H1 (cell line): Measurements from ENCODE around the gene LPO. TPM values are rescaled to one million over a fixed set of nuclear protein-coding genes. Genes with fewer than 3 reads are reported as not detected.

ENCODE experiments used
- CTCF ChIA-PET: fragments of 300-600 bp; sonication (Branson Sonifier 250); formaldehyde crosslinking; loops from one replicate; lab custom pipeline; 2021; ENCODE audit not compliant: partially characterized antibody; lab: Charles Lee
- POLR2A ChIA-PET: fragments of 300-600 bp; sonication (Branson Sonifier 250); formaldehyde crosslinking; loops from one replicate; lab custom pipeline; 2021; ENCODE audit warnings: inconsistent platforms; ENCODE audit not compliant: partially characterized antibody; lab: Charles Lee
- DNase-seq, 2 experiments: peaks; one replicate each; pipeline versions ENCODE4 v3.0.0 to v3.0.0-alpha.2; 2010 to 2022; ENCODE audit warnings: low spot score in 2 of 2, low read depth in 1 of 2, mixed read lengths in 1 of 2
- FAIRE-seq: peaks from 2 replicates; lab custom pipeline; 2011; peaks lifted over from hg19 to GRCh38; lab: Jason Lieb, UNC
- H2AFZ ChIP-seq: 2 replicates; pipeline ENCODE4 v1.8.1; 2012; ENCODE audit warnings: low read length, inconsistent platforms
- H2AK5ac ChIP-seq: 2 replicates; pipeline ENCODE4 v1.6.1; 2013; ENCODE audit warnings: low read depth, low read length
- H2BK120ac ChIP-seq: replicated peaks from 2 replicates; pipeline ENCODE3; 2013; ENCODE audit warnings: low read depth, low read length, inconsistent platforms
- H2BK12ac ChIP-seq: 2 replicates; pipeline ENCODE4 v1.6.1; 2013; ENCODE audit warnings: low read depth, low read length
- H2BK15ac ChIP-seq: 2 replicates; pipeline ENCODE4 v1.6.1; 2013; ENCODE audit warnings: low read length
- H2BK20ac ChIP-seq: 2 replicates; pipeline ENCODE4 v1.6.1; 2013; ENCODE audit warnings: low read length
- H2BK5ac ChIP-seq: 2 replicates; pipeline ENCODE4 v1.6.1; 2013; ENCODE audit warnings: low read depth, low read length
- H3K14ac ChIP-seq: 2 replicates; pipeline ENCODE4 v1.6.1; 2013; ENCODE audit warnings: inconsistent platforms; ENCODE audit not compliant: insufficient read length
- H3K18ac ChIP-seq: 2 replicates; pipeline ENCODE4 v1.6.1; 2013; ENCODE audit warnings: low read length; ENCODE audit errors: extremely low read depth
- H3K23ac ChIP-seq: 2 replicates; pipeline ENCODE4 v1.6.1; 2013; ENCODE audit warnings: inconsistent platforms; ENCODE audit not compliant: insufficient read length
- H3K23me2 ChIP-seq: 2 replicates; pipeline ENCODE4 v1.6.1; 2013; ENCODE audit warnings: low read depth, low read length
- H3K27ac ChIP-seq: 2 replicates; pipeline ENCODE4 v1.6.1; 2011; ENCODE audit warnings: low read depth, low read length, inconsistent platforms
- H3K27me3 ChIP-seq, 4 experiments: replicated peaks in 1 of 4; 1 replicate in 1 of 4; 2 replicates in 3 of 4; pipeline versions ENCODE4 v1.6.1 to v1.8.1; 2011 to 2013; ENCODE audit warnings: low read length in 3 of 4, mild to moderate bottlenecking in 3 of 4, inconsistent platforms in 2 of 4, mixed read lengths in 2 of 4, moderate library complexity in 1 of 4; ENCODE audit not compliant: control insufficient read depth in 3 of 4, insufficient read depth in 3 of 4; ENCODE audit errors: extremely low read depth in 1 of 4
- H3K36me3 ChIP-seq, 4 experiments: 2 replicates each; pipeline versions ENCODE4 v1.6.1 to v1.8.1; 2011 to 2013; ENCODE audit warnings: mild to moderate bottlenecking in 4 of 4, low read length in 3 of 4, moderate library complexity in 2 of 4, control low read depth in 1 of 4, inconsistent platforms in 1 of 4; ENCODE audit not compliant: insufficient read depth in 4 of 4, control insufficient read depth in 2 of 4
- H3K4ac ChIP-seq: replicated peaks from 2 replicates; pipeline ENCODE3; 2013; ENCODE audit warnings: low read length, low read depth, mixed read lengths, inconsistent platforms; ENCODE audit not compliant: insufficient read length
- H3K4me1 ChIP-seq, 4 experiments: replicated peaks in 1 of 4; 1 replicate in 1 of 4; 2 replicates in 3 of 4; pipeline versions ENCODE4 v1.6.1 to v1.8.1; 2011 to 2013; ENCODE audit warnings: low read length in 3 of 4, inconsistent platforms in 2 of 4, mixed read lengths in 1 of 4; ENCODE audit not compliant: insufficient read depth in 4 of 4, control insufficient read depth in 3 of 4
- H3K4me2 ChIP-seq, 2 experiments: 2 replicates each; pipeline versions ENCODE4 v1.6.1 to v1.8.1; 2011 to 2013; ENCODE audit warnings: low read depth in 2 of 2, low read length in 2 of 2, control low read depth in 1 of 2, inconsistent platforms in 1 of 2, mild to moderate bottlenecking in 1 of 2; ENCODE audit not compliant: insufficient read depth in 1 of 2
- H3K4me3 ChIP-seq, 4 experiments: fragments of 200-600, 300-600 bp in 1 of 4; sonication (generic), shearing (Covaris generic), sonication (Bioruptor Twin) in 1 of 4; 2 replicates each; pipeline versions ENCODE4 v1.5.1 to v1.8.1; 2011 to 2016; ENCODE audit warnings: low read length in 4 of 4, low read depth in 3 of 4, control low read depth in 2 of 4, inconsistent platforms in 2 of 4, mild to moderate bottlenecking in 2 of 4, mixed read lengths in 1 of 4, moderate library complexity in 1 of 4; ENCODE audit not compliant: insufficient read depth in 2 of 4; ENCODE audit errors: extremely low read depth in 1 of 4
- H3K56ac ChIP-seq: replicated peaks from 2 replicates; pipeline ENCODE3; 2013; ENCODE audit warnings: low read depth, mild to moderate bottlenecking, mixed read lengths, low read length, inconsistent platforms; ENCODE audit not compliant: insufficient read length
- H3K79me1 ChIP-seq: 2 replicates; pipeline ENCODE4 v1.6.1; 2013; ENCODE audit warnings: low read depth, low read length, control low read depth
- H3K79me2 ChIP-seq, 2 experiments: 2 replicates each; pipeline versions ENCODE4 v1.6.1 to v1.8.1; 2012 to 2013; ENCODE audit warnings: low read length in 2 of 2, mild to moderate bottlenecking in 2 of 2, inconsistent platforms in 1 of 2; ENCODE audit not compliant: insufficient read depth in 2 of 2, control insufficient read depth in 1 of 2
- H3K9ac ChIP-seq, 4 experiments: replicated peaks in 1 of 4; 1 replicate in 1 of 4; 2 replicates in 3 of 4; pipeline versions ENCODE4 v1.6.1 to v1.8.1; 2011 to 2013; ENCODE audit warnings: low read depth in 3 of 4, low read length in 3 of 4, control low read depth in 2 of 4, mild to moderate bottlenecking in 2 of 4, moderate library complexity in 2 of 4, inconsistent platforms in 1 of 4; ENCODE audit errors: extremely low read depth in 1 of 4
- H3K9me3 ChIP-seq, 2 experiments: 2 replicates each; pipeline versions ENCODE4 v1.6.1 to v1.8.1; 2012 to 2013; ENCODE audit warnings: mild to moderate bottlenecking in 2 of 2, moderate library complexity in 2 of 2, control low read depth in 1 of 2, inconsistent platforms in 1 of 2, low read depth in 1 of 2, low read length in 1 of 2, mixed read lengths in 1 of 2; ENCODE audit not compliant: insufficient read depth in 2 of 2
- H4K20me1 ChIP-seq, 2 experiments: replicated peaks in 1 of 2; 2 replicates each; pipeline versions ENCODE3 to v1.8.1; 2011 to 2013; ENCODE audit warnings: inconsistent platforms in 2 of 2, low read length in 2 of 2, mild to moderate bottlenecking in 1 of 2; ENCODE audit not compliant: insufficient read depth in 2 of 2, control insufficient read depth in 1 of 2
- H4K5ac ChIP-seq: 2 replicates; pipeline ENCODE4 v1.6.1; 2013; ENCODE audit warnings: low read length, low read depth, mixed read lengths, inconsistent platforms; ENCODE audit not compliant: insufficient read length
- H4K8ac ChIP-seq: 2 replicates; pipeline ENCODE4 v1.8.0; 2013; ENCODE audit warnings: mild to moderate bottlenecking, moderate library complexity, low read length, inconsistent platforms; ENCODE audit not compliant: insufficient read depth; ENCODE audit errors: extremely low read depth
- H4K91ac ChIP-seq: replicated peaks from 2 replicates; pipeline ENCODE3; 2013; ENCODE audit warnings: low read length, mixed read lengths, inconsistent platforms; ENCODE audit not compliant: insufficient read length
- POU5F1 ChIP-seq: IDR thresholded peaks from 2 replicates; pipeline ENCODE4 v1.6.1; 2011; ENCODE audit warnings: low read depth, mild to moderate bottlenecking, low read length, moderate library complexity
- TBP ChIP-seq: IDR thresholded peaks from 2 replicates; pipeline ENCODE4 v1.6.1; 2011; ENCODE audit warnings: low read depth, low read length, improper control_type of control experiment
- WGBS, 2 experiments: shearing (Covaris generic) in 1 of 2; methylation state at CpG; one replicate each; pipeline versions ENCODE4 v1.1.6 to v1.1.7; 2013 to 2015; ENCODE audit warnings: low lambda C conversion rate in 2 of 2, mixed read lengths in 2 of 2, inconsistent platforms in 1 of 2, low coverage in 1 of 2, missing lambda C conversion rate in 1 of 2; ENCODE audit not compliant: insufficient replicate concordance in 2 of 2, insufficient coverage in 1 of 2, insufficient read length in 1 of 2; ENCODE audit errors: extremely low coverage in 1 of 2, missing lambda C conversion rate in 1 of 2; 5-methylcytosine and 5-hydroxymethylcytosine counted together
- polyA plus RNA-seq, 7 experiments: library from polyadenylated mRNA; depleted of rRNA in 3 of 7; stranded (reverse) in 5 of 7; unstranded in 2 of 7; fragments of >200 nt in 5 of 7; fragments of 200-250 nt in 2 of 7; gene quantifications; 1 replicate in 5 of 7; 2 replicates in 1 of 7; 4 replicates in 1 of 7; pipeline versions ENCODE4 v1.2.1 to v1.2.3, GENCODE V29; 2011 to 2013; ENCODE audit warnings: missing spikeins in 2 of 7, mixed read lengths in 2 of 7
- total RNA-seq: library from RNA; stranded (reverse); fragmentation: NEBNext Ultra II Directional; extraction: Animal tissue kit (Norgen Biotek cat#: 25700); gene quantifications from 2 replicates; pipeline ENCODE4 v1.2.1, GENCODE V29; 2021

Gene LPO
- total and polyA plus RNA-seq, 2 of the 8 experiments (the other 6 are each of a cell fraction or from before 2014, with no cell fraction given) = 0.38 to 0.52 TPM

GRCh38 chr17:58308985-58309917 lies 70.9 kb downstream of the LPO start:
- Histone ChIP-seq H3K56ac (no peak overlapping the region), H3K4me3 (no peak overlapping the region), H2BK5ac (no peak overlapping the region), H3K9ac (no peak overlapping the region), H2BK12ac (0 out of 2 replicates have a peak overlapping the region, but pooled peaks have one; percentile 27), H3K14ac (no peak overlapping the region), H2BK20ac (no peak overlapping the region), H3K18ac (no peak overlapping the region), H3K4me1 (peaks cover 0 to 11% (median 7%) of the 10 kb centered on the region in 4 experiments; a peak in 4 of 7 replicates), H3K23ac (no peak overlapping the region), H3K79me2 (no peaks in the 10 kb centered on the region), H3K9me3 (no peaks in the 10 kb centered on the region), H3K27me3 (no peaks in the 10 kb centered on the region), H2BK15ac (no peak overlapping the region), H4K91ac (no peak overlapping the region), H4K5ac (no peak overlapping the region), H3K4ac (no peak overlapping the region), H3K27ac (no peak overlapping the region), H2AK5ac (no peak overlapping the region), H3K79me1 (no peaks in the 10 kb centered on the region), H2BK120ac (no peak overlapping the region), H3K23me2 (no peaks in the 10 kb centered on the region), H4K8ac (no peak overlapping the region), H4K20me1 (no peaks in the 10 kb centered on the region), H3K4me2 (no peak overlapping the region), H3K36me3 (no peaks in the 10 kb centered on the region), H2AFZ (no peak overlapping the region)
- WGBS, 2 experiments = 85% methylated on average over 21 of the region's 21 CpGs; no CpG with 5 or more reads in 1 of the 2 experiments
- TF ChIP-seq TBP (no peak), POU5F1 (no peak)
- CTCF ChIA-PET = interaction anchor here (0.6 to 21.9 kb wide), 22 partner anchors 10 to 888 kb away, joined by 3 to 384 read pairs (median 4); partner anchors contain the start of genes MPO and RNF43
- POLR2A ChIA-PET = interaction anchor here (1.7 to 2.7 kb wide), 3 partner anchors 8 to 43 kb away, joined by 6 to 11 read pairs (median 9); partner anchors contain the start of gene SUPT4H1
- DNase-seq (peak in 1 of 2 experiments; percentile 39), FAIRE-seq (no peak)
